ENCODE data around the gene PARVB. TPM values are rescaled to one million over a fixed set of nuclear protein-coding genes. Genes with fewer than 3 reads are reported as not detected.

PARVB gene
- total and polyA plus RNA-seq, 9 of the 15 experiments (the other 6 are each of a cell fraction or from before 2014, with no cell fraction given) = 1.1 to 59.2 (median 29.2) TPM

DNA sequence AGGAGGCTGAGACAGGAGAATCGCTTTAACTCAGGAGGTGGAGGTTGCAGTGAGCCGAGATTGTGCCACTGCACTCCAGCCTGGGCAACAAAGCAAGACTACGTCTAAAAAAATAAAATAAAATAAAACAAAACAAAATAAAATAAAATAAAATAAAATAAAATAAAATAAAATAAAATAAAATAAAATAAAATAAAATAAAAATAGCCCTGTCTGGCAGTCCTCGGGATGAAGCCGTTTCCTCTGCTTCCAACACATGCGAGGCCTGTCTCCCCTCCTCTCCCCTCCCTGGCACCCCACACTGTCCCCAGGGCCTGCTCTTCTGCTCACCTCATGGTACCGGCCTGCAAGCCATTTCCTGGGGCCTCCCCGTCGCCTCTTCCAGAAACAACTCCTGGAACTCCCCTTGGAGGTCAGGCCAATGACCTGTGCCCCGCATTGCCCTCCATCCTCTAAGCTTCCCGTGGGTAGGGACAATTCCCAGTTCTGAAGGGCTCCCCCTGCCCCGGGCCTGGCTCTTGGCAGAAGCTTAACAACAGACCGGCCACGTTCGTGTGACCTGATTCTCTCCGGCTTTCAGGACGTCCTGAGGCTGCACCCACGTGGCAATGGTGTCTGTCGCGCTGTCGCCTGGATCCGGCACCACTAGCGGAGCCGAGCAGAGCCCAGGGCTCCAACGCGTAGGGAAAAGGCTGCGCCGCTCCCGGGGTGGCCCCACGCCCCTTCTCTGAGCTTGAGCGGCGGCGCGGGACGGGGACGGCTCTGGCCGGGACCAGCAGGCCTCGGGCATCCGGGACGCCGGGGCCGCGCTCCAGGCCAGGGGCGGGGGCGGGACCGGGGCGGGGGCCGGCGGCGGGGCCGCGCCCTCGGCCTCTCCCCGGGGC, 456 bp upstream of the PARVB start (continued):
- TF ChIP-seq, protein P1, sequence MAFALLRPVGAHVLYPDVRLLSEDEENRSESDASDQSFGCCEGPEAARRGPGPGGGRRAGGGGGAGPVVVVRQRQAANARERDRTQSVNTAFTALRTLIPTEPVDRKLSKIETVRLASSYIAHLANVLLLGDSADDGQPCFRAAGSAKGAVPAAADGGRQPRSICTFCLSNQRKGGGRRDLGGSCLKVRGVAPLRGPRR (CRISPR knock-in tag; IDR thresholded peaks at IDR 0.05) = no peak
- TF ChIP-seq MYNN (IDR thresholded peaks at IDR 0.05) (no peak), MYNN (CRISPR knock-in tag; IDR thresholded peaks at IDR 0.05) (no peak), TEAD2 (tag; IDR thresholded peaks at IDR 0.05) (no peak), ELK3 (CRISPR knock-in tag; IDR thresholded peaks at IDR 0.05) (no peak), RNF2 (IDR thresholded peaks at IDR 0.05) (no peak), CSDE1 (IDR thresholded peaks at IDR 0.05) (no peak), FUS (optimal IDR thresholded peaks at IDR 0.05; ENCODE audit: low read depth, low read length) (no peak), SREBF2 (CRISPR knock-in tag; IDR thresholded peaks at IDR 0.05) (no peak), WHSC1 (IDR thresholded peaks at IDR 0.05; ENCODE audit: low read length) (no peak), YY1 (IDR thresholded peaks at IDR 0.05; ENCODE audit: borderline replicate concordance in 1 of 3, control insufficient read depth in 1 of 3, extremely low read depth in 1 of 3, insufficient read depth in 3 of 3, insufficient read length in 1 of 3, insufficient replicate concordance in 2 of 3, low read depth in 1 of 3, low read length in 2 of 3) (peak in 2 of 3 experiments; percentile 23 to 46), ZNF23 (CRISPR knock-in tag; IDR thresholded peaks at IDR 0.05) (no peak), SMARCA4 (IDR thresholded peaks at IDR 0.05) (no peak)
- TF ChIP-seq, protein P2, sequence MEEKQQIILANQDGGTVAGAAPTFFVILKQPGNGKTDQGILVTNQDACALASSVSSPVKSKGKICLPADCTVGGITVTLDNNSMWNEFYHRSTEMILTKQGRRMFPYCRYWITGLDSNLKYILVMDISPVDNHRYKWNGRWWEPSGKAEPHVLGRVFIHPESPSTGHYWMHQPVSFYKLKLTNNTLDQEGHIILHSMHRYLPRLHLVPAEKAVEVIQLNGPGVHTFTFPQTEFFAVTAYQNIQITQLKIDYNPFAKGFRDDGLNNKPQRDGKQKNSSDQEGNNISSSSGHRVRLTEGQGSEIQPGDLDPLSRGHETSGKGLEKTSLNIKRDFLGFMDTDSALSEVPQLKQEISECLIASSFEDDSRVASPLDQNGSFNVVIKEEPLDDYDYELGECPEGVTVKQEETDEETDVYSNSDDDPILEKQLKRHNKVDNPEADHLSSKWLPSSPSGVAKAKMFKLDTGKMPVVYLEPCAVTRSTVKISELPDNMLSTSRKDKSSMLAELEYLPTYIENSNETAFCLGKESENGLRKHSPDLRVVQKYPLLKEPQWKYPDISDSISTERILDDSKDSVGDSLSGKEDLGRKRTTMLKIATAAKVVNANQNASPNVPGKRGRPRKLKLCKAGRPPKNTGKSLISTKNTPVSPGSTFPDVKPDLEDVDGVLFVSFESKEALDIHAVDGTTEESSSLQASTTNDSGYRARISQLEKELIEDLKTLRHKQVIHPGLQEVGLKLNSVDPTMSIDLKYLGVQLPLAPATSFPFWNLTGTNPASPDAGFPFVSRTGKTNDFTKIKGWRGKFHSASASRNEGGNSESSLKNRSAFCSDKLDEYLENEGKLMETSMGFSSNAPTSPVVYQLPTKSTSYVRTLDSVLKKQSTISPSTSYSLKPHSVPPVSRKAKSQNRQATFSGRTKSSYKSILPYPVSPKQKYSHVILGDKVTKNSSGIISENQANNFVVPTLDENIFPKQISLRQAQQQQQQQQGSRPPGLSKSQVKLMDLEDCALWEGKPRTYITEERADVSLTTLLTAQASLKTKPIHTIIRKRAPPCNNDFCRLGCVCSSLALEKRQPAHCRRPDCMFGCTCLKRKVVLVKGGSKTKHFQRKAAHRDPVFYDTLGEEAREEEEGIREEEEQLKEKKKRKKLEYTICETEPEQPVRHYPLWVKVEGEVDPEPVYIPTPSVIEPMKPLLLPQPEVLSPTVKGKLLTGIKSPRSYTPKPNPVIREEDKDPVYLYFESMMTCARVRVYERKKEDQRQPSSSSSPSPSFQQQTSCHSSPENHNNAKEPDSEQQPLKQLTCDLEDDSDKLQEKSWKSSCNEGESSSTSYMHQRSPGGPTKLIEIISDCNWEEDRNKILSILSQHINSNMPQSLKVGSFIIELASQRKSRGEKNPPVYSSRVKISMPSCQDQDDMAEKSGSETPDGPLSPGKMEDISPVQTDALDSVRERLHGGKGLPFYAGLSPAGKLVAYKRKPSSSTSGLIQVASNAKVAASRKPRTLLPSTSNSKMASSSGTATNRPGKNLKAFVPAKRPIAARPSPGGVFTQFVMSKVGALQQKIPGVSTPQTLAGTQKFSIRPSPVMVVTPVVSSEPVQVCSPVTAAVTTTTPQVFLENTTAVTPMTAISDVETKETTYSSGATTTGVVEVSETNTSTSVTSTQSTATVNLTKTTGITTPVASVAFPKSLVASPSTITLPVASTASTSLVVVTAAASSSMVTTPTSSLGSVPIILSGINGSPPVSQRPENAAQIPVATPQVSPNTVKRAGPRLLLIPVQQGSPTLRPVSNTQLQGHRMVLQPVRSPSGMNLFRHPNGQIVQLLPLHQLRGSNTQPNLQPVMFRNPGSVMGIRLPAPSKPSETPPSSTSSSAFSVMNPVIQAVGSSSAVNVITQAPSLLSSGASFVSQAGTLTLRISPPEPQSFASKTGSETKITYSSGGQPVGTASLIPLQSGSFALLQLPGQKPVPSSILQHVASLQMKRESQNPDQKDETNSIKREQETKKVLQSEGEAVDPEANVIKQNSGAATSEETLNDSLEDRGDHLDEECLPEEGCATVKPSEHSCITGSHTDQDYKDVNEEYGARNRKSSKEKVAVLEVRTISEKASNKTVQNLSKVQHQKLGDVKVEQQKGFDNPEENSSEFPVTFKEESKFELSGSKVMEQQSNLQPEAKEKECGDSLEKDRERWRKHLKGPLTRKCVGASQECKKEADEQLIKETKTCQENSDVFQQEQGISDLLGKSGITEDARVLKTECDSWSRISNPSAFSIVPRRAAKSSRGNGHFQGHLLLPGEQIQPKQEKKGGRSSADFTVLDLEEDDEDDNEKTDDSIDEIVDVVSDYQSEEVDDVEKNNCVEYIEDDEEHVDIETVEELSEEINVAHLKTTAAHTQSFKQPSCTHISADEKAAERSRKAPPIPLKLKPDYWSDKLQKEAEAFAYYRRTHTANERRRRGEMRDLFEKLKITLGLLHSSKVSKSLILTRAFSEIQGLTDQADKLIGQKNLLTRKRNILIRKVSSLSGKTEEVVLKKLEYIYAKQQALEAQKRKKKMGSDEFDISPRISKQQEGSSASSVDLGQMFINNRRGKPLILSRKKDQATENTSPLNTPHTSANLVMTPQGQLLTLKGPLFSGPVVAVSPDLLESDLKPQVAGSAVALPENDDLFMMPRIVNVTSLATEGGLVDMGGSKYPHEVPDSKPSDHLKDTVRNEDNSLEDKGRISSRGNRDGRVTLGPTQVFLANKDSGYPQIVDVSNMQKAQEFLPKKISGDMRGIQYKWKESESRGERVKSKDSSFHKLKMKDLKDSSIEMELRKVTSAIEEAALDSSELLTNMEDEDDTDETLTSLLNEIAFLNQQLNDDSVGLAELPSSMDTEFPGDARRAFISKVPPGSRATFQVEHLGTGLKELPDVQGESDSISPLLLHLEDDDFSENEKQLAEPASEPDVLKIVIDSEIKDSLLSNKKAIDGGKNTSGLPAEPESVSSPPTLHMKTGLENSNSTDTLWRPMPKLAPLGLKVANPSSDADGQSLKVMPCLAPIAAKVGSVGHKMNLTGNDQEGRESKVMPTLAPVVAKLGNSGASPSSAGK (IDR thresholded peaks at IDR 0.05) = peak; percentile 87
